GM18858 (cell line): ENCODE results near the gene KCTD13.
"Not testable (repeated sequence)": the region's sequence is repeated elsewhere in the genome, so short reads cannot be mapped to it uniquely, and the experiment has no call there.

Experiments
- ATAC-seq: cut with Tn5 transposase; IDR thresholded peaks from one replicate; pipeline ENCODE4 v1.9.1; 2021; ENCODE audit not compliant: unreplicated experiment

KCTD13 gene

DNA sequence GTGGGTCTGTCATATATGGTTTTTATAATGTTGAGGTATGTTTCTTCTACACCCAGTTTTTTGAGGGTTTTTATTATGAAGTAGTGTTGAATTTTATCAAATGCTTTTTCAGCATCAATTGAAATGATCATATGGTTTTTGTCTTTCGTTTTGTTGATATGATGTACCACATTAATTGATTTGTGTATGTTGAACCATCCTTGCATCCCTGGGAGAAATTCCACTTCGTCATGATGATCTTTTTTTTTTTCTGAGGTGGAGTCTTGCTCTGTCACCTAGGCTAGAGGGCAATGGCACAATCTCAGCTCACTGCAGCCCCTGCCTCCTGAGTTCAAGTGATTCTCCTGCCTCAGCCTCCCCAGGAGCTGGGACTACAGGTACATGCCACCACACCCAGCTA is 21.9 kb upstream of the KCTD13 start:
- ATAC-seq = no peak

DNA sequence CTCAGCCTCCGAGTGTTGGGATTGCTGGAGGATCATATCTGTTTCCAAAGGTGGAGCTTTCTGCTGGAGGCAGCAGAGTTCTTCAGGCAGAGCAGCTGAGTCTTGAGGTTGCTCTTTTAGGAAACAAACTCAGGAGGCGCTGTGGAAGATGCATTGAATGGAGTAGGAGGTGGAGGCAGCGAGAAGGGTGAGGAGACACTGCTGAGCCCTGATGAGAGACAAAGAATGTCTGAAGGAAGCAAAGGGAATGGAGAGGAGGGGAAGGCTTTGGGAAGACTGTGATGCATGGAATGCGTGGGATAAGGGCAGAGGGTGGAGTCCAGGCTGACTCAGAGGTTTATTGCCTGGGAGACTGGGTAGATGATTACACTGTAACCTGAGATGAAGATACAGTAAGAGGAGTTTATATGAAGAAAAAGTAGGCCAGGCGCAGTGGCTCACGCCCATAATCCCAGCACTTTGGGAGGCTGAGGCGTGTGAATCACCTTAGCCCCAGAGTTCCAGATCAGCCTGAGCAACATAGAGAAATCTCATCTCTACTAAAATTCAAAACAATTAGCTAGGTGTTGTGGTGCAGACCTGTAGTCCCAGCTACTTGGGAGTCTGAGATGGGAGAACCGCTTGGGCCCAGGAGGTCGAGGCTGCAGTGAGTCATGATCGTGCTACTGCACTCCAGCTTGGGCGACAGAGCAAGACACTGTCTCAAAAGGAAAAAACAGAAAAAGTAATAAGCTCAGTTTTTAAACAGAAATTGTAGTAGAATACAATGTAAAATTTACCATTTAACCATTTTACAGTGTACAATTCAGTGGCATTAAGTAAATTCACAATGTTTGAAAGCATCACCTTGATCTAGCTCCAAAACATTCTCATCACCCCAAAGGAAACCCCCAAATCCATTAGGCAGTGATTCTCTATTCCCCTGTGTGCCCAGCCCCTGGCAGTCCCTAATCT is 18.1 kb upstream of the KCTD13 start:
- no peak for ATAC-seq

DNA sequence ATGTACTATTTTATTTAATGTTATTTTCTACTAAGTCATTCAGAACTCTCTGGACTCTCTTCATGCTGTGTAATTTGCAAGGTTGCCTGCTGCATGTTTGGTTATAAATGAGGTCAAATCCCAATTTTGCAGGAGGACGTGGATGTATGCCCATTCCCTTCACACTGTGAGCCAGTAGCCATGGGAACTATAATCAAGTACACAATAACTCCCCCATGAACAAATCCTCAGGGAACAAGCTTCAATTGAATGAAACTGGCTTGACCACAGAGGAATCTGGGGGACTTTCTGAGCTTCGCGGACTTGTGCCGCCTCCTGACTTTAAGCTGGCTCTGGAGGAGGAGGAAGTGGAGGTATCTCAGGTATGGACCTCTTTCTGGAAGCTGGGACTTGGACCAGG is 14.6 kb upstream of the KCTD13 start:
- ATAC-seq = no peak

DNA sequence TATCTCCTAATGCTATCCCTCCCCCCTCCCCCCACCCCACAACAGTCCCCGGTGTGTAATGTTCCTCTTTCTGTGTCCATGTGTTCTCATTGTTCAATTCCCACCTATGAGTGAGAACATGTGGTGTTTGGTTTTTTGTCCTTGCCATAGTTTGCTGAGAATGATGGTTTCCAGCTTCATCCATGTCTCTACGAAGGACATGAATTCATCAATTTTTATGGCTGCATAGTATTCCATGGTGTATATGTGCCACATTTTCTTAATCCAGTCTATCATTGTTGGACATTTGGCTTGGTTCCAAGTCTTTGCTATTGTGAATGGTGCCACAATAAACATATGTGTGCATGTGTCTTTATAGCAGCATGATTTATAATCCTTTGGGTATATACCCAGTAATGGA is 5.7 kb upstream of the KCTD13 start:
- ATAC-seq = not testable (repeated sequence)

DNA sequence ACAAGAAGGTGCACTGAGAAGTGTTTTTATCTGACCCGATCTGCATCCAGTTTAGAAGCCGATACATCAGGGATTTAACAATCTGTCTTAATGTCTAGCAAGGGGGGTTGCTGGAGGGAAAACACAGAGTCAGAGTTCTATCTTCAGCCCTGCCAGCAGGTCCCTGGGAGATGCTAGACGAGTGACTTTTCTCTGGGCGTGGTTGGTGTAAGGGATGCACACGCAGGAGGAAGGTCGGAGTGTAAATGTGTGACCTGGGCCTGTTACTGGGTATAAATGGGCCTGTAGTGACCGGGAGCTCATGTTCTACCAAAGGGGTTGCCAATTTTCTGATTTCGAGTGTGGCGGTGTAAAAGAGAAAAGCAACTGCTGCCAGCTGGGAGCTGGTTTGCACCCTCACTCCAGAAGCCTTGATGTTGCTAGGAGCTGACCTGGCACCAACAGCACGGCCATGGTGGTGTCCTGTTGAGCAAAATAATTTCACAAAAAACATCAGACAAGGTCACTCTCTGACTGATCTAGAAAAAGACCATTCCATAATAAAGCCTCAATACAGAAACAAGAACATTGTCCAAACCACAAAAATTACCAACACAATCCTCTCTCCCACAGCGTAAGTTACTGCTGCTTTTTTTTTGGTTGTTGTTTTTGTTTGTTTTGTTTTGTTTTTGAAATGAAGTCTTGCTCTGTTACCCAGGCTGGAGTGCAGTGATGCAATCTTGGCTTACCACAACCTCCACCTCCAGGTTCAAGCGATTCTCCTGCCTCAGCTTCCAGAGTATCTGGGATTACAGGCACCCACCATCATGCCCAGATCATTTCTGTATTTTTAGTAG is 1.3 kb upstream of the KCTD13 start:
- no peak for ATAC-seq

DNA sequence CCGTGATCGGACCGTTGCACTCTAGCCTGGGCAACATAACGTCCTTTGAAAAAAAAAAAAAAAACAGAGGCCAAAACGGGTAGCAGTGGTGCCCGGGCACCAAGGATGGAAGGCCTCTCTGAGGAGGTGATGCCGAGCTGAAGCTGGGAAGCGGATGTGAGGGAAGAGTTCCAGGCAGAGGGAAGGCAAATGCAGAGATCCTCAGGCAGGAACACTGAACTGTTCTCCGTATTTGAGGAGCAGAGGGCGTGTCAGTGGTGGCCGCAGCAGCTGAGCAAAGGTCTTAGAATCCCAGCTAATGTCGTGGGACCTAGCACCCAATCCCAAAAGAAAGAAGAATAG is 656 bp upstream of the KCTD13 start:
- no peak for ATAC-seq

DNA sequence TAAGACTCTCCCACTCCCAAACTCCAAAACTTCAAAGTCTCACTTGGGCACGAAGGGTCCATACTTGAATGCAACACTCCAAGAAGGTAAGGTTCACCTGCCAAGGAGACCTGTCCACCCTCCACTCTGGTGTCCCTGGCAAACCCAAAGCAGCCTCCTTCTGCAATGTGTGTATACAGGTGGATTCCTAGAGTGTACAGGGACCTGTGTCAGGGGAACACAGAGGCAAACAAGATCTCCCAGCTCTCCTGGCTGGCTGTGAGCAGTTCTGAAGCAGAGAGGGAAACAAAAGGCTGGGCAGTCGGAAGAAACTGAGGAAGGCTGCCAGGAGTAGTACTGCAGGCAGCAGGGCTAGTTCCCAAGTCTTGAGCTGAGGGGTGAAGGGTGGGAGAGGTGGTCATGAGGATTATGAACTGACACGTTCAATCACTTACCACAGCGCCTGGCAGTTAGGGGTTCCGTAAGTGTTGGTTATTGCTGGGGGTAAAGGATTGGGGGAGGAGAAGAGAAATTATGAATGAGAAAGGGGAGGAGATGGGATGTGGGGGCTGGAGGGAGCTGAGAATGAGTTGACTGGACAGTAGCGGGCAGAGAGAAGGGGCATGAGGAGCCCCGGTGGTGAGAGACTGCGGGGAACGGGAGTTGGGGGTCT is 795 bp downstream of the KCTD13 start:
- ATAC-seq = no peak

DNA sequence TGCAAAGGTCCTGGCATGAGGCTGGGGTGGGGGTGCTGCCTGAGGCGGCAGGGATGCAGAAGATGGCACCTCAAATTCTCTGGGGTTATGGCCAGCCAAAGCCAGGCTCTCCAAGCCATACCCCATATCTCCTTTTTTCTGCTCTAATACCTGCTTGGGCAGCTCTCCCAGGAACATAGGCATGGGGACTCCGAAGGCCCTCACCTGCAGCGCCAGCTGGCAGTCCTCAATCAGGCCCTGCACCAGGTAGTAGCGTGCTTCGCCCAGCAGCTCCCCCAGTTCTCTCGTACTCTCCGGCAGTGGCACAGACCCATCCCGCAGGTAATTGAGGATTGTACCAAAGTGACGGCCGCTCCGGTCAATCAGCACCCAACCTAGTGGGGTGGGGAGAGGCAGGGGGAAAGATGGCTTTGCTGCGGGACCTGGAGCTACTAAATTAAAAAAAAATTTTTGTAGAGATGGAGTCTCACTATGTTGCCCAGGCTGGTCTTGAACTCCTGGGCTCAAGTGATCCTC is 3.0 kb downstream of the KCTD13 start:
- ATAC-seq = no peak

DNA sequence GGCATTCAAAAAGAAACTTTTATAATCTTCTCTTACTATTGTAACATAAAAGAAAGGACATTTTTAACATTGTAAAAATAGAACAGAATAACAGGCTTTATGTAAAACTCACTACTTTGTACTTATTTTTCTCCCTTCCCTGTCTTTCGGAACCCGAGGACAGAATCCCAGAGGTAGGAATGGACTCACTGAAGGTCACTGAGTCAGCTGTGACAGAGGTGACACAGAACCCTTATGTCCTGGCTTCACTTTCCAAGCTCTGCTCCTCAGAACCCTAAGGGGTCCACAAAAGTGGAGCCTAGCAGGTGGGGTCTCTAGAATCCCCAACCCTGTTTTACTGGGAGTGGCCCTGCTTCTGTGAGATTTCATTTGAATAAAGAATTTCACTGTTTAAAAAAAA is 3.7 kb downstream of the KCTD13 start:
- ATAC-seq = no peak

DNA sequence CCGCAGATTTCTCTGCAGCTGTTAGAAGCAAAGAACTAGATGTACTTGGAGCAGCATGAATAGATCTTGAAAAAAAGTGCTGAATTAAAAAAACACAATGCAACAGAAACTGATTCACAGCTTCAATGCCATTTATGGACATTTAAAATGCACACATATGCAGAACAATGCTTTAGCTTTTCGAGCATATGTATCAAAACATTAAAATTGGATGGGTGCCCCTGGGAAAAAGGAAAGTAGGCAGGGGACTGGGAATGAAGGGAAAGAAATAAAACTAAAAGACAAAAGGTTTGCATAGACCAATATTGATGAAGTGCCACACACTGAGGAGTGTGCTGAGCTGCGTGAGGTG is 5.0 kb downstream of the KCTD13 start:
- no peak for ATAC-seq

DNA sequence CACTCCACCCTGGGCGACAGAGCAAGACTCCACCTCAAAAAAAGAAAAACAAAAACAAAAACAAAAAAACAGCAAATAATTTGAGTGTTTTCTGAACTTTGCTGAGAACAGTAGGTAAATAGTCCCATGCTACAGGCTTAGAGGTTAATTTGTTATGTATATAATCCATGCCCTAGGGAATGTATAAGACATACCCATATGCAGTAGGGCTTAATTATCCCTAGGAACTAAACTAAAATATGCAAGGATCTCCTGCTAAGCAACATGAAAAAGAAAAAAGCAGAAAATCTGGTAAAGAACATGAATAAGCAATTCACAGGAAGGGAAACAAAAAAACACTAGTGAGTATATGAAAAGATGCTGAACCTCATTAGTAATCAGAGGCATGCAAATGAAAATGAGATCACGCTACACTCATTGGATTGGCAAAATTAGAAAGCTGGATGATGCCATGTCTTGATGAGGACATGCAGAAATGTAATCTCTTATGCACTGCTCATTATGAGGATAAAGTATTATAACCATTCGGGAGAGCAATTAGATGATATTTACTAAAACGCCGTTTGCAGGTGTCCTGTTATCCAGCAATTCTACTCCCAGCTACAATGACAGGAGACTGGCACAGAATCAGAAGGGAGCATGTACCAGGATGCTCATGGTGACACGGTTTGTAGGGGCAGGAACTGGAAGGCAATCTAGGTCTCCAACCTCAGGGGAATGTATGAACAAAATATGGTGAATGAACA is 5.6 kb downstream of the KCTD13 start:
- ATAC-seq = no peak

DNA sequence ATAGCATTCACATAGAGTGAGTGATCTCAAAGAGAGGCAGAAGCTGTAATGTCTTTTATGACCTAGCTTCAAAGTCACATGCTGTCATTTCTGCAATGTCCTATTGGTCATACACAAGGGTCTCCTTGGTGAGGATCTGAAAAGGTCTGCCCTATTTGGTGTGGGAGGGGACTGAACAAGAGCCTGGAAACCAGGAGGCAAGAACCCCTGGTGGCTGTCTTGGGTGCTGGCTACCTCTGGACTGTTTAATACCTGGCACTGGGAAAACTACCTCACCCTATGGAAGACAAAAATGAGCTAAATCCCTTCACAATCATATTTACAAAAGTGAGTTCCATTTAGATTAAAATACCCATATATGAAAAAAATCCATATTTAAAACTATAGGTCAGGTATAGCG is 9.0 kb downstream of the KCTD13 start:
- ATAC-seq = no peak

DNA sequence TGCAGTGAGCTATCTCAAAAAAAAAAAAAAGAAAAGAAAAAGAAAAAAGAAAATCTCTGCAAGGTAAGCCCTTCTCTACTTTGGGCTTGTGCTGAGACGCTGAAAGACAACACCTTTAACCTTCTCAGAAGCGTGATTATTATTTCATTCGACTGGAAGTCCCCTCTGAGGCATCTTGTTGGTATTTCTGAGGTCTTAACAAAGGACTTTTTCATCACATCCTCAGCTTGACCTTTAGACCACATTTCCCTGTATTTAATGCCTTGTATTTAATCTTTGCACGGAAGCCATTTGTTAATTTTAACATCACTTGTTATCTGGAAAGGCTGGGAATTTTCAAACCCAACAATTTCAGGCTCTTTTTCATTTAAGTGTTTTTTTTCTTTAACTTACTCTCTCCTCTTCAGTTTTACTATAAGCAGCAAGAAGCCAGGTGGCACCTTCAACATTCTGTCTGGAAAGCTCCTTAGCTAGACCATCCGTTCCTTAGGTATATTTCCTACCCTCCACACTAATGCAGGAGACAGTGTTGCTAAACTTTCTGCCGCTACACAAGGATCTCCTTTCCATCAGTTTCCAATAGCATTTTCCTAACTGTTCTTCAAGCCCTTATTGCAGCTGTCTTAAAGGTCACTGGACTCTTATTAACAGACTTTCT is 10.3 kb downstream of the KCTD13 start:
- ATAC-seq = no peak

DNA sequence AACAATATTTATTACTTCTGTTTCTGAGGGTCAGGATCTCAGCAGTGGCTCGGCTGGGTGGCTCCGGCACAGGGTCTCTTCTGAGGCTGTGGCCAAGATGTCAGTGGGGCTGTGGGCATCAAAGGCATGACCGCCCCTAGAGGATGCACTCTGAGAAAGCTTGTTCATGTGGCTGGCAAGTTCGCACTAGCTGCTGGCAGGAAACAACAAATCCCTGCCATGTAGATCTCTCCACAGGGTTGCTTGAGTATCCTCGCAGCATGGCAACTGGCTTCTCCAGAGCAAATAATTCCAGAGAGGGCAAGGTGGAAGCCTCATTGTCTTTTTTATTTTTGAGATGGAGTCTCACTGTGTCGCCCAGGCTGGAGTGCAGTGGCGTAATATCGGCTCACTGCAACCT is 12.5 kb downstream of the KCTD13 start:
- no peak for ATAC-seq

DNA sequence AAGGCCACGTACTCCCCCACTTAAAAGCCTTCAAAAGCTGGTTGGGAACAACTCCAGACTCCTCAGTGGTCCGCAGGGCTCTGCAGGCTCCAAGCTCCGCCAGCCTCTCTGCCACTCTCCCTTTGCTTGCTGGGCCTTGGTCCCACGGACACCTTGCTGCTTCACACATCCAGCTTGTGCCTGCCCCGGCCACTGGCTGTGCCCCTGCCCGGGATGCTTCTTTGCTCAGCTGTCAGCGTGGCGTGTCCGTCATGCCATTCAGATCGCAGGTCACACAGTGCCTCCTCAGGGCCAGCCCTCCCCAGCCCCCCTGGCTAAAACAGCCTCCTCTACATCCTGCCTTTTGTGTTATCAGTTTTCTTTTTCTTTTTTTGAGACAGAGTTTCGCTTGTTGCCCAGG is 13.9 kb downstream of the KCTD13 start:
- no peak for ATAC-seq

DNA sequence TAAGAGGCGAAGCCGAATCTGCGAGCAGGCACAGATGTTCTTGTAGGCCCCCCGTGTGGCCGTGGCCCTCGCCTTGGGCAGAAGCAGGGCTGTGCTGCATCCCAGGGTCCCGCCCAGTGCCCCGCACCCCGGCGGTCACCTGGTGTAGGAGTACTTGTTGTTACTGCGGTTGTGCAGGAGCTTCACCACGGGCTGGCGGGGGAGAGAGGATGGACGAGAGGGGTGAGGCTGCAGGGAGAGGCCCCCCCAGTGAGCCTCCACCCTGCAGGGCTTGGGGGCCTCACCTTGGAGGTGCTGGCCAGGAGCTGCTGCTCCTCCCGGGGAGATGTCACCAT is 14.4 kb downstream of the KCTD13 start:
- ATAC-seq = no peak

DNA sequence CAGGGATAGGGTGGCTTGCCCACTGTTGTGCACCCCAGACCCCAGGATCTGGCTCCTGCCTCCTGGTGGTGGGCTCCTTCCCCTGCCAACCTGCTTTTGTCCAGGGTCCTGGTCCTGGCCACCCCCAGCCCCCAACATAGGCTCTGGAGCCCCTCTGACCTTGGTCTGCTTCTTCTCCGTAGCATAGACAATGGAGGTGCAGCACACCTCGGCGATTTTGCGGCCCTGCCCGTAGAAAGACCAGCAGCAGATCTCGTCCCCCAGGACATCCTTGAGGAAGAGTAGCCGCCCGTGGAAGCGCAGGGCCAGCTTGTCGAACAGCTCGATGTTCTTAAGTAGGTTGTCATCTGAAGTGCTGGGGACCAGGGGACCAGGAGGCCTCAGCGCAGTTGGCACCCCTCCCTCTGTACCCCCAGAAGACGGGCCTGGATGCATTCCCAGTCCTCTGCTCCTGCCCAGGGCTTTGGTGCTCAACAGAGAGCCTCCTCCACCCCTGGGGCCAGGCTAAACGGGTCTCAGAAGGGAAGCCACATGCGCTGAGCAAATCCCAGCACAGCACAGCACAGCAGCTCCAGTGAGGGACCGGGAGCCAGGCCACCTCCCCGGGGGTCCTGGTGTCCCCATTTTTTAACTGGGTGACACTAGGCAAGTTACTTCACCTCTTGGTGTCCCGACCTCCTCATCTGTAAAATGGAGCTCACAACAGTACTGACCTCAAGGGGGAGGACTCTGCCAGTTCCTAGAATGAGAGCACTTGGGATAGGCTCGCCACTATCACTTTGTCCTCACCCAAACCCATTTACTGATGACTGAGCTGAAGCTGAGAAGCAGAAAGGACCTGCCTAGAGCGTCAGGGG is 15.0 kb downstream of the KCTD13 start:
- no peak for ATAC-seq

DNA sequence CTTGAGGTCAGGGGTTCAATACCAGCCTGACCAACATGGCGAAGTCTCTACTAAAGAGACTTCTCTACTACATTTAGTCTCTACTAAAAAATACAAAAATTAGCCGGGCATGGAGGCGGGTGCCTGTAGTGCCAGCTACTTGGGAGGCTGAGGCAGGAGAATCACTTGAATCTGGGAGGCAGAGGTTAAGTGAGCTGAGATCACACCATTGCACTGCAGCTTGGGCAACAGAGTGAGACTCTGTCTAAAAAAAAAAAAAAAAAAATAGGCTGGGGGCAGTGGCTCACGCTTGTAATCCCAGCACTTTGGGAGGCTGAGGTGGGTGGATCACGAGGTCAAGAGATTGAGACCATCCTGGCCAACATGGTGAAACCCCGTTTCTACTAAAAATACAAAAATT is 16.2 kb downstream of the KCTD13 start:
- not testable (repeated sequence) for ATAC-seq

DNA sequence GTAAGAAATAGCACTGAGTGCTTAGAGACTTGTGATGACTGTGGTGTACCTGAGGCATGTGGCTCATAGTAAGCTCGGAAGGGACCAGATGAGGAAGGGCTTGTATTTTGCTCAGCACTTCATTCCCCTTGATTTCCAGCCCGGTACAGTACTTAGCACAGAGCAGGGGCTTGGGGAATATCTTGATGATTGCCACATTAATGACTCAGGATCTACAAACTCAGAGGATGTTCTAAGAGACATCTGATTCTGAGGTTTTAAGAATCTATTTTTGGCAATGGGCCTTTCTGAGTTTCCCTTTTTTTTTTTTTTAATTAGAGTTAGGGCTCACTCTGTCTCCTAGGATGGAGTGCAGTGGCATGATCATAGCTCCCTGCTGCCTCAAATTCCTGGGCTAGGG is 16.6 kb downstream of the KCTD13 start:
- ATAC-seq = no peak
